SU-DHL-6 (cell line): Measurements from ENCODE around the gene DIP2C.

Experiments
- H2AFZ ChIP-seq: fragments of 200-600 bp; sonication (generic); 2 replicates; pipeline ENCODE4 v1.6.1; 2014; ENCODE audit warnings: low read depth, mild to moderate bottlenecking, moderate library complexity, mixed read lengths, antibody characterized with exemption, low read length; ENCODE audit not compliant: severe bottlenecking
- H3F3A ChIP-seq: fragments of 200-600 bp; shearing (Covaris generic); 2 replicates; pipeline ENCODE4 v1.6.0; 2016; ENCODE audit warnings: antibody characterized with exemption, mild to moderate bottlenecking; ENCODE audit not compliant: insufficient read depth
- H3K27ac ChIP-seq: fragments of 200-600 bp; sonication (generic); 2 replicates; pipeline ENCODE4 v1.5.1; 2016; ENCODE audit warnings: low read depth, mild to moderate bottlenecking, low read length, moderate library complexity, mixed read lengths
- H3K27me3 ChIP-seq: fragments of 200-600 bp; sonication (generic), shearing (Covaris generic); 2 replicates; pipeline ENCODE4 v1.6.0; 2014; ENCODE audit warnings: mild to moderate bottlenecking, low read length
- H3K36me3 ChIP-seq: fragments of 200-600 bp; sonication (generic); 2 replicates; pipeline ENCODE4 v1.6.1; 2014; ENCODE audit warnings: mild to moderate bottlenecking, low read length, mixed read lengths
- H3K4me2 ChIP-seq: fragments of 300-600, 200-600 bp; shearing (Covaris generic), sonication (generic); 2 replicates; pipeline ENCODE4 v1.6.0; 2014; ENCODE audit warnings: low read length, low read depth, mild to moderate bottlenecking; ENCODE audit not compliant: poor library complexity, severe bottlenecking
- H3K4me3 ChIP-seq: fragments of 200-600 bp; sonication (generic); 2 replicates; pipeline ENCODE4 v1.5.1; 2014; ENCODE audit warnings: antibody characterized with exemption, low read length, mild to moderate bottlenecking, mixed read lengths; ENCODE audit not compliant: insufficient read depth, poor library complexity, severe bottlenecking
- H3K79me2 ChIP-seq: fragments of 200-600 bp; sonication (generic); 2 replicates; pipeline ENCODE4 v1.6.1; 2014; ENCODE audit warnings: mild to moderate bottlenecking, low read length, moderate library complexity; ENCODE audit not compliant: insufficient read depth
- H3K9ac ChIP-seq: fragments of 200-600 bp; sonication (generic); 2 replicates; pipeline ENCODE4 v1.7.0; 2014; ENCODE audit warnings: mild to moderate bottlenecking, low read length
- H3K9me2 ChIP-seq: fragments of 200-600 bp; sonication (generic); replicated peaks from 2 replicates; pipeline ENCODE4 v1.6.1; 2014; ENCODE audit warnings: low read length; ENCODE audit not compliant: insufficient read depth
- H3K9me3 ChIP-seq: fragments of 200-600 bp; sonication (generic); 2 replicates; pipeline ENCODE4 v1.6.1; 2014; ENCODE audit warnings: low read length, mixed read lengths; ENCODE audit not compliant: insufficient read depth
- H4K20me1 ChIP-seq: fragments of 200-600 bp; sonication (generic); 2 replicates; pipeline ENCODE4 v1.6.1; 2014; ENCODE audit warnings: low read depth, mild to moderate bottlenecking, antibody characterized with exemption, low read length, moderate library complexity, mixed read lengths
- CTCF ChIP-seq: fragments of 200-600 bp; sonication (generic); IDR thresholded peaks from one replicate; pipeline ENCODE4 v1.5.1; 2017; ENCODE audit warnings: antibody characterized with exemption, mild to moderate bottlenecking, low read length, moderate library complexity; ENCODE audit not compliant: insufficient read depth, poor library complexity, severe bottlenecking
- EZH2phosphoT487 ChIP-seq: fragments of 200-600 bp; sonication (generic), shearing (Covaris generic); conservative IDR thresholded peaks from 2 replicates; pipeline ENCODE4 v1.6.1; 2018; ENCODE audit warnings: mild to moderate bottlenecking, antibody characterized with exemption, low read length, moderate library complexity, mixed read lengths

Gene DIP2C

GRCh38 chr10:378930-379704 lies 310.4 kb downstream of the DIP2C start:
- Histone ChIP-seq H3K4me2 (no peak overlapping the region), H3K36me3 (no peaks in the 10 kb centered on the region), H3K9me3 (no peaks in the 10 kb centered on the region), H4K20me1 (no peaks in the 10 kb centered on the region), H3K79me2 (no peaks in the 10 kb centered on the region), H3K9me2 (no peaks in the 10 kb centered on the region), H3K9ac (no peak overlapping the region), H3K4me3 (no peak overlapping the region), H3K27ac (no peak overlapping the region), H3F3A (no peaks in the 10 kb centered on the region), H3K27me3 (no peaks in the 10 kb centered on the region), H2AFZ (no peak overlapping the region)
- TF ChIP-seq CTCF (no peak), EZH2phosphoT487 (no peak)

GRCh38 chr10:378230-378929 lies 311.1 kb downstream of the DIP2C start:
- Histone ChIP-seq H3K9me3 (no peaks in the 10 kb centered on the region), H3K4me3 (no peak overlapping the region), H3K9me2 (no peaks in the 10 kb centered on the region), H3K4me2 (no peak overlapping the region), H3K27me3 (no peaks in the 10 kb centered on the region), H3K36me3 (no peaks in the 10 kb centered on the region), H3K27ac (no peak overlapping the region), H3K9ac (no peak overlapping the region), H3K79me2 (no peaks in the 10 kb centered on the region), H4K20me1 (no peaks in the 10 kb centered on the region), H2AFZ (no peak overlapping the region), H3F3A (no peaks in the 10 kb centered on the region)
- TF ChIP-seq CTCF (no peak), EZH2phosphoT487 (no peak)

- no peak overlapping the region for H3K9ac ChIP-seq
- H3K4me2 ChIP-seq = no peak overlapping the region
- no peaks in the 10 kb centered on the region for H3K9me2 ChIP-seq
- H3K27me3 ChIP-seq = no peaks in the 10 kb centered on the region
- H2AFZ ChIP-seq = no peak overlapping the region
- no peaks in the 10 kb centered on the region for H3K9me3 ChIP-seq
- H3K4me3 ChIP-seq = no peak overlapping the region
- no peak overlapping the region for H3K27ac ChIP-seq
- no peak for TF ChIP-seq CTCF
- TF ChIP-seq EZH2phosphoT487 = no peak
- H3F3A ChIP-seq = no peaks in the 10 kb centered on the region
- H3K79me2 ChIP-seq = no peaks in the 10 kb centered on the region
- no peaks in the 10 kb centered on the region for H3K36me3 ChIP-seq
- no peaks in the 10 kb centered on the region for H4K20me1 ChIP-seq
These were observed 312.2 kb downstream of the DIP2C start for GRCh38 chr10:377228-377627.
